Fibroblast of lung (primary cell): ENCODE measurements around the gene KDM7A. TPM values are rescaled to one million over a fixed set of nuclear protein-coding genes. Genes with fewer than 3 reads are reported as not detected.

Source experiments
- DNase-seq, 2 donors: peaks; one replicate each; pipeline versions ENCODE4 v3.0.0 to v3.0.0-alpha.2; 2010; ENCODE audit warnings: low read depth in 2 of 2
- H2AFZ ChIP-seq: 2 replicates; pipeline ENCODE4 v1.5.1; 2012; ENCODE audit warnings: low read length, control low read depth, inconsistent platforms
- H3K27ac ChIP-seq: 2 replicates; pipeline ENCODE4 v1.5.1; 2011; ENCODE audit warnings: low read length, control low read depth; ENCODE audit not compliant: insufficient read depth
- H3K27me3 ChIP-seq: 2 replicates; pipeline ENCODE4 v1.5.1; 2011; ENCODE audit warnings: mild to moderate bottlenecking, low read length; ENCODE audit not compliant: control insufficient read depth, insufficient read depth
- H3K36me3 ChIP-seq: 2 replicates; pipeline ENCODE4 v1.5.1; 2011; ENCODE audit warnings: low read length; ENCODE audit not compliant: control insufficient read depth, insufficient read depth
- H3K4me1 ChIP-seq: 2 replicates; pipeline ENCODE4 v1.5.1; 2011; ENCODE audit warnings: low read length; ENCODE audit not compliant: control insufficient read depth, insufficient read depth; ENCODE audit errors: extremely low read depth
- H3K4me2 ChIP-seq: 2 replicates; pipeline ENCODE4 v1.5.1; 2011; ENCODE audit warnings: low read length, control low read depth; ENCODE audit not compliant: insufficient read depth; ENCODE audit errors: extremely low read depth
- H3K4me3 ChIP-seq, 4 experiments: fragments of 200-600 bp in 1 of 4; sonication (generic) in 1 of 4; replicated peaks in 1 of 4; 2 replicates each; pipeline ENCODE4 v1.5.1; 2011 to 2016; ENCODE audit warnings: low read length in 4 of 4, low read depth in 3 of 4, mild to moderate bottlenecking in 3 of 4, control low read depth in 2 of 4, inconsistent platforms in 1 of 4, mixed read lengths in 1 of 4; ENCODE audit not compliant: insufficient read depth in 1 of 4; ENCODE audit errors: control extremely low read depth in 1 of 4
- H3K79me2 ChIP-seq: 2 replicates; pipeline ENCODE4 v1.5.1; 2012; ENCODE audit warnings: mild to moderate bottlenecking, low read length, inconsistent platforms; ENCODE audit not compliant: control insufficient read depth, insufficient read depth
- H3K9ac ChIP-seq: 2 replicates; pipeline ENCODE4 v1.5.1; 2011; ENCODE audit warnings: mild to moderate bottlenecking, low read length, control low read depth; ENCODE audit not compliant: insufficient read depth
- H3K9me3 ChIP-seq: 2 replicates; pipeline ENCODE4 v1.5.1; 2012; ENCODE audit warnings: low read depth, low read length; ENCODE audit not compliant: control insufficient read depth, insufficient read depth
- H4K20me1 ChIP-seq: 2 replicates; pipeline ENCODE4 v1.5.1; 2011; ENCODE audit warnings: low read length; ENCODE audit not compliant: control insufficient read depth, insufficient read depth; ENCODE audit errors: extremely low read depth
- CTCF ChIP-seq, 2 donors: IDR thresholded peaks in 1 of 2; conservative IDR thresholded peaks in 1 of 2; 1 replicate in 1 of 2; 2 replicates in 1 of 2; pipeline ENCODE4 v1.5.1; 2011 to 2012; ENCODE audit warnings: low read length in 2 of 2, control low read depth in 1 of 2, inconsistent platforms in 1 of 2, low read depth in 1 of 2, mild to moderate bottlenecking in 1 of 2
- EZH2 ChIP-seq: IDR thresholded peaks from 2 replicates; pipeline ENCODE4 v1.5.1; 2012; ENCODE audit warnings: low read length, control low read depth, mild to moderate bottlenecking; ENCODE audit errors: missing control alignments
- polyA plus RNA-seq, 2 donors: library from polyadenylated mRNA; depleted of rRNA in 1 of 2; stranded (reverse) in 1 of 2; unstranded in 1 of 2; fragments of >200 nt; gene quantifications; 2 replicates each; pipeline ENCODE4 v1.2.1, GENCODE V29; 2011 to 2012; ENCODE audit warnings: missing spikeins in 1 of 2
- total RNA-seq: library from RNA; depleted of rRNA; stranded (reverse); fragments of >200 nt; gene quantifications from 2 replicates; pipeline ENCODE4 v1.2.1, GENCODE V29; 2014

The KDM7A gene
- total and polyA plus RNA-seq, 2 donors (not counting 1 experiment from before 2014, with no cell fraction given), result 1.9 to 4.8 TPM

GRCh38 chr7:140222814-140223213, 46.0 kb upstream of the KDM7A start:
- Histone ChIP-seq H3K27me3 (no peaks in the 10 kb centered on the region), H3K9me3 (no peaks in the 10 kb centered on the region), H3K9ac (no peak overlapping the region), H3K4me3 (no peak overlapping the region), H3K79me2 (no peaks in the 10 kb centered on the region), H3K27ac (no peak overlapping the region), H3K36me3 (no peaks in the 10 kb centered on the region), H4K20me1 (no peaks in the 10 kb centered on the region), H3K4me1 (no peaks in the 10 kb centered on the region), H3K4me2 (no peak overlapping the region), H2AFZ (no peak overlapping the region)
- no peak for DNase-seq
- TF ChIP-seq CTCF (conservative IDR thresholded peaks at IDR 0.05 in 1 of 2, IDR thresholded peaks at IDR 0.05 in 1 of 2; ENCODE audit: low read depth in 1 of 2, low read length in 2 of 2), result no peak
- TF ChIP-seq EZH2, result no peak

- Histone ChIP-seq H3K4me2 (no peak overlapping the region), H3K4me1 (no peaks in the 10 kb centered on the region), H3K27ac (no peak overlapping the region), H4K20me1 (no peaks in the 10 kb centered on the region), H3K27me3 (no peaks in the 10 kb centered on the region), H3K9ac (no peak overlapping the region), H3K9me3 (no peaks in the 10 kb centered on the region), H3K36me3 (no peaks in the 10 kb centered on the region), H3K79me2 (no peaks in the 10 kb centered on the region), H2AFZ (no peak overlapping the region), H3K4me3 (no peak overlapping the region)
- TF ChIP-seq CTCF (conservative IDR thresholded peaks at IDR 0.05 in 1 of 2, IDR thresholded peaks at IDR 0.05 in 1 of 2; ENCODE audit: low read depth in 1 of 2, low read length in 2 of 2) (no peak), EZH2 (no peak)
- no peak for DNase-seq
These were observed 43.1 kb upstream of the KDM7A start for GRCh38 chr7:140219672-140220524.

GRCh38 chr7:140218656-140219055, 41.9 kb upstream of the KDM7A start:
- no peak for DNase-seq
- no peaks in the 10 kb centered on the region for H3K27me3 ChIP-seq
- H3K4me3 ChIP-seq, result no peak overlapping the region
- no peak for TF ChIP-seq CTCF (conservative IDR thresholded peaks at IDR 0.05 in 1 of 2, IDR thresholded peaks at IDR 0.05 in 1 of 2; ENCODE audit: low read depth in 1 of 2, low read length in 2 of 2)
- no peak for TF ChIP-seq EZH2
- H3K4me1 ChIP-seq, result no peaks in the 10 kb centered on the region
- no peaks in the 10 kb centered on the region for H3K36me3 ChIP-seq
- H3K9me3 ChIP-seq, result no peaks in the 10 kb centered on the region
- no peak overlapping the region for H3K9ac ChIP-seq
- H3K27ac ChIP-seq, result no peak overlapping the region
- no peaks in the 10 kb centered on the region for H4K20me1 ChIP-seq
- no peak overlapping the region for H3K4me2 ChIP-seq
- no peak overlapping the region for H2AFZ ChIP-seq
- no peaks in the 10 kb centered on the region for H3K79me2 ChIP-seq
